ENCODE measurements around the gene PTPRT.

Gene PTPRT

GRCh38 chr20:42461965-42462593, 727.6 kb downstream of the PTPRT start:
- DNase-seq (ENCODE audit: low read depth): no peak

GRCh38 chr20:42461291-42461690, 728.4 kb downstream of the PTPRT start:
- DNase-seq (ENCODE audit: low read depth): no peak

- DNase-seq (ENCODE audit: low read depth): no peak
These were observed 742.4 kb downstream of the PTPRT start for GRCh38 chr20:42447270-42447669.

- DNase-seq (ENCODE audit: low read depth): no peak
These were observed 744.9 kb downstream of the PTPRT start for GRCh38 chr20:42444799-42445198.

GRCh38 chr20:42443200-42443599, 746.5 kb downstream of the PTPRT start:
- DNase-seq (ENCODE audit: low read depth): no peak

GRCh38 chr20:42442716-42443115, 747.0 kb downstream of the PTPRT start:
- DNase-seq (ENCODE audit: low read depth): no peak

GRCh38 chr20:42441864-42442331, 747.8 kb downstream of the PTPRT start:
- DNase-seq (ENCODE audit: low read depth): no peak

GRCh38 chr20:42441196-42441863, 748.4 kb downstream of the PTPRT start:
- no peak for DNase-seq (ENCODE audit: low read depth)

GRCh38 chr20:42435230-42435629, 754.5 kb downstream of the PTPRT start:
- no peak for DNase-seq (ENCODE audit: low read depth)

GRCh38 chr20:42432496-42433334, 757.0 kb downstream of the PTPRT start:
- no peak for DNase-seq (ENCODE audit: low read depth)

- DNase-seq (ENCODE audit: low read depth): no peak
These were observed 759.1 kb downstream of the PTPRT start for GRCh38 chr20:42430598-42430997.

GRCh38 chr20:42429761-42430458, 759.8 kb downstream of the PTPRT start:
- DNase-seq (ENCODE audit: low read depth): no peak

GRCh38 chr20:42419814-42420532, 769.7 kb downstream of the PTPRT start:
- no peak for DNase-seq (ENCODE audit: low read depth)

- no peak for DNase-seq (ENCODE audit: low read depth)
These were observed 782.9 kb downstream of the PTPRT start for GRCh38 chr20:42406826-42407225.

- DNase-seq (ENCODE audit: low read depth): no peak
These were observed 787.3 kb downstream of the PTPRT start for GRCh38 chr20:42402455-42402854.

- DNase-seq (ENCODE audit: low read depth): no peak
These were observed 788.1 kb downstream of the PTPRT start for GRCh38 chr20:42401613-42402012.

- DNase-seq (ENCODE audit: low read depth): no peak
These were observed 789.9 kb downstream of the PTPRT start for GRCh38 chr20:42399802-42400201.

GRCh38 chr20:42392442-42392841, 797.3 kb downstream of the PTPRT start:
- DNase-seq (ENCODE audit: low read depth): no peak

- DNase-seq (ENCODE audit: low read depth): no peak
These were observed 797.9 kb downstream of the PTPRT start for GRCh38 chr20:42391807-42392206.

- DNase-seq (ENCODE audit: low read depth): no peak
These were observed 809.4 kb downstream of the PTPRT start for GRCh38 chr20:42380287-42380686.

GRCh38 chr20:42379385-42379784, 810.3 kb downstream of the PTPRT start:
- no peak for DNase-seq (ENCODE audit: low read depth)

- DNase-seq (ENCODE audit: low read depth): no peak
These were observed 810.9 kb downstream of the PTPRT start for GRCh38 chr20:42378826-42379225.
